B cell (primary cell): ENCODE data around the gene ERICH2.

Experiments
- CTCF ChIP-seq: fragments of 200-600 bp; IDR thresholded peaks from one replicate; pipeline ENCODE4 v1.8.0; 2022; ENCODE audit warnings: antibody characterized with exemption, mild to moderate bottlenecking
- EZH2 ChIP-seq: IDR thresholded peaks from 2 replicates; pipeline ENCODE4 v1.6.1; 2012; ENCODE audit warnings: borderline replicate concordance, low read depth, mild to moderate bottlenecking, moderate library complexity, low read length; ENCODE audit not compliant: insufficient read depth, poor library complexity, severe bottlenecking

GRCh38 chr2:170842785-170843184 lies 72.6 kb downstream of the ERICH2 start:
- TF ChIP-seq CTCF (no peak), EZH2 (no peak)
